Fibroblast of lung (primary cell): ENCODE measurements around the gene ATP13A1. TPM values are rescaled to one million over a fixed set of nuclear protein-coding genes. Genes with fewer than 3 reads are reported as not detected.

Experiments used
- DNase-seq, 2 donors: peaks; one replicate each; pipeline versions ENCODE4 v3.0.0 to v3.0.0-alpha.2; 2010; ENCODE audit warnings: low read depth in 2 of 2
- H2AFZ ChIP-seq: 2 replicates; pipeline ENCODE4 v1.5.1; 2012; ENCODE audit warnings: low read length, control low read depth, inconsistent platforms
- H3K27ac ChIP-seq: 2 replicates; pipeline ENCODE4 v1.5.1; 2011; ENCODE audit warnings: low read length, control low read depth; ENCODE audit not compliant: insufficient read depth
- H3K27me3 ChIP-seq: 2 replicates; pipeline ENCODE4 v1.5.1; 2011; ENCODE audit warnings: mild to moderate bottlenecking, low read length; ENCODE audit not compliant: control insufficient read depth, insufficient read depth
- H3K36me3 ChIP-seq: 2 replicates; pipeline ENCODE4 v1.5.1; 2011; ENCODE audit warnings: low read length; ENCODE audit not compliant: control insufficient read depth, insufficient read depth
- H3K4me1 ChIP-seq: 2 replicates; pipeline ENCODE4 v1.5.1; 2011; ENCODE audit warnings: low read length; ENCODE audit not compliant: control insufficient read depth, insufficient read depth; ENCODE audit errors: extremely low read depth
- H3K4me2 ChIP-seq: 2 replicates; pipeline ENCODE4 v1.5.1; 2011; ENCODE audit warnings: low read length, control low read depth; ENCODE audit not compliant: insufficient read depth; ENCODE audit errors: extremely low read depth
- H3K4me3 ChIP-seq, 4 experiments: fragments of 200-600 bp in 1 of 4; sonication (generic) in 1 of 4; replicated peaks in 1 of 4; 2 replicates each; pipeline ENCODE4 v1.5.1; 2011 to 2016; ENCODE audit warnings: low read length in 4 of 4, low read depth in 3 of 4, mild to moderate bottlenecking in 3 of 4, control low read depth in 2 of 4, inconsistent platforms in 1 of 4, mixed read lengths in 1 of 4; ENCODE audit not compliant: insufficient read depth in 1 of 4; ENCODE audit errors: control extremely low read depth in 1 of 4
- H3K79me2 ChIP-seq: 2 replicates; pipeline ENCODE4 v1.5.1; 2012; ENCODE audit warnings: mild to moderate bottlenecking, low read length, inconsistent platforms; ENCODE audit not compliant: control insufficient read depth, insufficient read depth
- H3K9ac ChIP-seq: 2 replicates; pipeline ENCODE4 v1.5.1; 2011; ENCODE audit warnings: mild to moderate bottlenecking, low read length, control low read depth; ENCODE audit not compliant: insufficient read depth
- H3K9me3 ChIP-seq: 2 replicates; pipeline ENCODE4 v1.5.1; 2012; ENCODE audit warnings: low read depth, low read length; ENCODE audit not compliant: control insufficient read depth, insufficient read depth
- H4K20me1 ChIP-seq: 2 replicates; pipeline ENCODE4 v1.5.1; 2011; ENCODE audit warnings: low read length; ENCODE audit not compliant: control insufficient read depth, insufficient read depth; ENCODE audit errors: extremely low read depth
- CTCF ChIP-seq, 2 donors: IDR thresholded peaks in 1 of 2; conservative IDR thresholded peaks in 1 of 2; 1 replicate in 1 of 2; 2 replicates in 1 of 2; pipeline ENCODE4 v1.5.1; 2011 to 2012; ENCODE audit warnings: low read length in 2 of 2, control low read depth in 1 of 2, inconsistent platforms in 1 of 2, low read depth in 1 of 2, mild to moderate bottlenecking in 1 of 2
- EZH2 ChIP-seq: IDR thresholded peaks from 2 replicates; pipeline ENCODE4 v1.5.1; 2012; ENCODE audit warnings: low read length, control low read depth, mild to moderate bottlenecking; ENCODE audit errors: missing control alignments
- polyA plus RNA-seq, 2 donors: library from polyadenylated mRNA; depleted of rRNA in 1 of 2; stranded (reverse) in 1 of 2; unstranded in 1 of 2; fragments of >200 nt; gene quantifications; 2 replicates each; pipeline ENCODE4 v1.2.1, GENCODE V29; 2011 to 2012; ENCODE audit warnings: missing spikeins in 1 of 2
- total RNA-seq: library from RNA; depleted of rRNA; stranded (reverse); fragments of >200 nt; gene quantifications from 2 replicates; pipeline ENCODE4 v1.2.1, GENCODE V29; 2014

The ATP13A1 gene
- total and polyA plus RNA-seq, 2 donors (not counting 1 experiment from before 2014, with no cell fraction given) = 8.5 to 25.4 TPM

DNA sequence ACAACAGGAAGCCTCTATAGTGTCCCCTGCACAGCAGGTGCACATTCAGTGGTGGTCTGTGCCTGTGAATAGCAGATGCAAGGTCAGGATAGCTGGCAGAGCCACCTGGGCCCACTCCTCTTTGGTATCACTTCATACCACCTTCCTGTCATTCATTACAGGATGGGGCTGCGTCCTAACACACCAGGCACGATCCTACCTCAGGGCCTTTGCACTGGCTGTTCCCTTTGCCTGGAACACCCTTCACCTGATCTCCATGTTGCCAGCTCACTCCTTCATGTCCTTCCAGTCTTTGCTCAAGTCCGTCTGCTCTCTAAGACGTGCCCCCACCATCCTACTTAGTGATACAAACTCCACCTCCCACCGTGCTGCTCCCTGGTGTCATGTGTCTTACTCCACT lies 30.8 kb downstream of the ATP13A1 start:
- Histone ChIP-seq H3K79me2 (no peaks in the 10 kb centered on the region), H2AFZ (no peak overlapping the region), H3K27me3 (no peaks in the 10 kb centered on the region), H3K27ac (no peak overlapping the region), H3K4me1 (no peaks in the 10 kb centered on the region), H3K9me3 (no peaks in the 10 kb centered on the region), H3K4me2 (no peak overlapping the region), H3K4me3 (no peak overlapping the region), H4K20me1 (no peaks in the 10 kb centered on the region), H3K36me3 (peaks cover 14% of the 10 kb centered on the region), H3K9ac (no peak overlapping the region)
- DNase-seq = no peak
- no peak for TF ChIP-seq EZH2
- no peak for TF ChIP-seq CTCF (conservative IDR thresholded peaks at IDR 0.05 in 1 of 2, IDR thresholded peaks at IDR 0.05 in 1 of 2; ENCODE audit: low read depth in 1 of 2, low read length in 2 of 2)

- Histone ChIP-seq H3K36me3 (peaks cover 14% of the 10 kb centered on the region), H3K79me2 (no peaks in the 10 kb centered on the region), H3K9me3 (no peaks in the 10 kb centered on the region), H3K9ac (no peak overlapping the region), H4K20me1 (no peaks in the 10 kb centered on the region), H3K4me1 (no peaks in the 10 kb centered on the region), H3K27me3 (no peaks in the 10 kb centered on the region), H3K4me3 (no peak overlapping the region), H3K27ac (no peak overlapping the region), H2AFZ (no peak overlapping the region), H3K4me2 (no peak overlapping the region)
- TF ChIP-seq EZH2 (no peak), CTCF (conservative IDR thresholded peaks at IDR 0.05 in 1 of 2, IDR thresholded peaks at IDR 0.05 in 1 of 2; ENCODE audit: low read depth in 1 of 2, low read length in 2 of 2) (no peak)
- no peak for DNase-seq
Measured at GRCh38 chr19:19631346-19631745, 32.1 kb downstream of the ATP13A1 start.

DNA sequence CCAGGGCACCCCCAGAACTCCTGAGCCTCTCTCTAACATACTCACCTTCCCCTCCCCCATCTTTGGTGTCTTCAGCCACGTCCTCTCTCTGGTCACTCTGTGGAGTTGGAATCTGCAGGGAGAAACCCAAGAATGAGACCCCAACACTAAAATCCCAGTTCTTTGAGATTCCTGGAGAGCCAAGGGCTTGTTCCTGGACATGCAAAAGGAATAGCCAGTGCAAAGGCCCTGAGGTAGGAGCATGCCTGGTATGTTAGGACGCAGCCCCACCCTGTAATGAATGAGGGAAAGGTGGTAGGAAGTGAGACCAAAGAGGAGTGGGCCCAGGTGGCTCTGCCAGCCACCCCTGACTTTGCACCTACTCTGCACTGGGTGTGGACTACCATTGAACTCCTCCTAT lies 33.0 kb downstream of the ATP13A1 start:
- no peaks in the 10 kb centered on the region for H4K20me1 ChIP-seq
- no peaks in the 10 kb centered on the region for H3K9me3 ChIP-seq
- H3K27ac ChIP-seq = no peak overlapping the region
- H3K36me3 ChIP-seq = peaks cover 12% of the 10 kb centered on the region
- no peaks in the 10 kb centered on the region for H3K79me2 ChIP-seq
- H3K4me2 ChIP-seq = no peak overlapping the region
- no peak overlapping the region for H3K4me3 ChIP-seq
- no peaks in the 10 kb centered on the region for H3K4me1 ChIP-seq
- H3K9ac ChIP-seq = no peak overlapping the region
- no peak for DNase-seq
- TF ChIP-seq EZH2 = no peak
- TF ChIP-seq CTCF (conservative IDR thresholded peaks at IDR 0.05 in 1 of 2, IDR thresholded peaks at IDR 0.05 in 1 of 2; ENCODE audit: low read depth in 1 of 2, low read length in 2 of 2) = no peak
- H2AFZ ChIP-seq = no peak overlapping the region
- H3K27me3 ChIP-seq = no peaks in the 10 kb centered on the region
